ENCODE data around the gene PCDH9. TPM values are rescaled to one million over a fixed set of nuclear protein-coding genes. Genes with fewer than 3 reads are reported as not detected.

The PCDH9 gene
- total RNA-seq, 1 experiment from 2014 or later: 4.2 TPM

DNA sequence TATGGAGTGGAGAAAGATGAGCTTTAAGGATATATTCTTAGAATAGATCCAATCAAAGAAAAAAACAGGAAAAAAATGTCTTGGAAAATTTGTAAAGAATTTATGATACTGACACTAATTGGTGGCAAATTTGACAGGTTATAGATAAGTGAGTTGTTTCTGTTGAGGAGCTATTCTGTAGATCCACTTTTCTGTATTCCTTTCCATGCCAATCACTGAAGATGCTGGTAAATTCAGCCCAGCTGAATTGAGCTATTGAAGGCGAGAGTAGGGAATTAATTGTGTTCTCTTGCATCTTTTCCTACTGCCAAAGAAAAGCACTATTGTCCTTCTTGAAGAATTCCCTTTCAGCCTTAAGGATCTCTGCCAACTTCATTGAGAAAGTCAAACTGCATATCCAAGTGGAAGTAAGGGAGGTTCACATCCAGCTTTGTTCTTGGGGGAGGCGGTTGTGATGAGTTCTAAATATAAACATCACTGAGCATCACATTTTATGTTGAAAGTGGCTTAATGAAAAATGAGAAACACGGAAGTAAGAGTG is 113.1 kb downstream of the PCDH9 start:
- TF ChIP-seq, protein P1, sequence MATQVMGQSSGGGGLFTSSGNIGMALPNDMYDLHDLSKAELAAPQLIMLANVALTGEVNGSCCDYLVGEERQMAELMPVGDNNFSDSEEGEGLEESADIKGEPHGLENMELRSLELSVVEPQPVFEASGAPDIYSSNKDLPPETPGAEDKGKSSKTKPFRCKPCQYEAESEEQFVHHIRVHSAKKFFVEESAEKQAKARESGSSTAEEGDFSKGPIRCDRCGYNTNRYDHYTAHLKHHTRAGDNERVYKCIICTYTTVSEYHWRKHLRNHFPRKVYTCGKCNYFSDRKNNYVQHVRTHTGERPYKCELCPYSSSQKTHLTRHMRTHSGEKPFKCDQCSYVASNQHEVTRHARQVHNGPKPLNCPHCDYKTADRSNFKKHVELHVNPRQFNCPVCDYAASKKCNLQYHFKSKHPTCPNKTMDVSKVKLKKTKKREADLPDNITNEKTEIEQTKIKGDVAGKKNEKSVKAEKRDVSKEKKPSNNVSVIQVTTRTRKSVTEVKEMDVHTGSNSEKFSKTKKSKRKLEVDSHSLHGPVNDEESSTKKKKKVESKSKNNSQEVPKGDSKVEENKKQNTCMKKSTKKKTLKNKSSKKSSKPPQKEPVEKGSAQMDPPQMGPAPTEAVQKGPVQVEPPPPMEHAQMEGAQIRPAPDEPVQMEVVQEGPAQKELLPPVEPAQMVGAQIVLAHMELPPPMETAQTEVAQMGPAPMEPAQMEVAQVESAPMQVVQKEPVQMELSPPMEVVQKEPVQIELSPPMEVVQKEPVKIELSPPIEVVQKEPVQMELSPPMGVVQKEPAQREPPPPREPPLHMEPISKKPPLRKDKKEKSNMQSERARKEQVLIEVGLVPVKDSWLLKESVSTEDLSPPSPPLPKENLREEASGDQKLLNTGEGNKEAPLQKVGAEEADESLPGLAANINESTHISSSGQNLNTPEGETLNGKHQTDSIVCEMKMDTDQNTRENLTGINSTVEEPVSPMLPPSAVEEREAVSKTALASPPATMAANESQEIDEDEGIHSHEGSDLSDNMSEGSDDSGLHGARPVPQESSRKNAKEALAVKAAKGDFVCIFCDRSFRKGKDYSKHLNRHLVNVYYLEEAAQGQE (IDR thresholded peaks at IDR 0.05; ENCODE audit: insufficient read depth in 1 of 2, low read depth in 2 of 2, low read length in 1 of 2): no peak
- no peak for TF ChIP-seq SIN3A (IDR thresholded peaks at IDR 0.05; ENCODE audit: borderline replicate concordance, insufficient read depth, low read depth, low read length)
- no peak for TF ChIP-seq POLR2AphosphoS5 (IDR thresholded peaks at IDR 0.05; ENCODE audit: low read depth, low read length)
- TF ChIP-seq, protein P2, sequence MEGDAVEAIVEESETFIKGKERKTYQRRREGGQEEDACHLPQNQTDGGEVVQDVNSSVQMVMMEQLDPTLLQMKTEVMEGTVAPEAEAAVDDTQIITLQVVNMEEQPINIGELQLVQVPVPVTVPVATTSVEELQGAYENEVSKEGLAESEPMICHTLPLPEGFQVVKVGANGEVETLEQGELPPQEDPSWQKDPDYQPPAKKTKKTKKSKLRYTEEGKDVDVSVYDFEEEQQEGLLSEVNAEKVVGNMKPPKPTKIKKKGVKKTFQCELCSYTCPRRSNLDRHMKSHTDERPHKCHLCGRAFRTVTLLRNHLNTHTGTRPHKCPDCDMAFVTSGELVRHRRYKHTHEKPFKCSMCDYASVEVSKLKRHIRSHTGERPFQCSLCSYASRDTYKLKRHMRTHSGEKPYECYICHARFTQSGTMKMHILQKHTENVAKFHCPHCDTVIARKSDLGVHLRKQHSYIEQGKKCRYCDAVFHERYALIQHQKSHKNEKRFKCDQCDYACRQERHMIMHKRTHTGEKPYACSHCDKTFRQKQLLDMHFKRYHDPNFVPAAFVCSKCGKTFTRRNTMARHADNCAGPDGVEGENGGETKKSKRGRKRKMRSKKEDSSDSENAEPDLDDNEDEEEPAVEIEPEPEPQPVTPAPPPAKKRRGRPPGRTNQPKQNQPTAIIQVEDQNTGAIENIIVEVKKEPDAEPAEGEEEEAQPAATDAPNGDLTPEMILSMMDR (IDR thresholded peaks at IDR 0.05): no peak
- TF ChIP-seq TCF7L2 (IDR thresholded peaks at IDR 0.05; ENCODE audit: low read depth, low read length): no peak
- ATAC-seq: no peak
- no peak overlapping the region for H3K27ac ChIP-seq (ENCODE audit: low read length)
- H3K27me3 ChIP-seq (ENCODE audit: control insufficient read depth, insufficient read depth, low read length): no peaks in the 10 kb centered on the region
- in situ Hi-C loops (cut with HindIII; ENCODE audit: low pct_unique_long_range_greater_than_20kb, low sequenced_read_pairs): no loop called here
- no peaks in the 10 kb centered on the region for H3K36me3 ChIP-seq (ENCODE audit: control insufficient read depth, insufficient read depth, low read length)
- intact Hi-C loops (cut with micrococcal nuclease; ENCODE audit: unreplicated experiment): no loop called here
- no peak overlapping the region for H3K4me3 ChIP-seq (ENCODE audit: low read depth in 2 of 2, low read length in 2 of 2)
- no peaks in the 10 kb centered on the region for H3K4me1 ChIP-seq (ENCODE audit: control insufficient read depth, insufficient read depth, low read length)
- no peak for DNase-seq (ENCODE audit: low read depth, low spot score)
- BruUV-seq (replicated peaks): no TSS peak
- H3K9me3 ChIP-seq (ENCODE audit: control insufficient read depth, insufficient read depth, low read depth, low read length): no peaks in the 10 kb centered on the region
- CTCF ChIA-PET: no interaction called here
- POLR2A ChIA-PET: no interaction called here

DNA sequence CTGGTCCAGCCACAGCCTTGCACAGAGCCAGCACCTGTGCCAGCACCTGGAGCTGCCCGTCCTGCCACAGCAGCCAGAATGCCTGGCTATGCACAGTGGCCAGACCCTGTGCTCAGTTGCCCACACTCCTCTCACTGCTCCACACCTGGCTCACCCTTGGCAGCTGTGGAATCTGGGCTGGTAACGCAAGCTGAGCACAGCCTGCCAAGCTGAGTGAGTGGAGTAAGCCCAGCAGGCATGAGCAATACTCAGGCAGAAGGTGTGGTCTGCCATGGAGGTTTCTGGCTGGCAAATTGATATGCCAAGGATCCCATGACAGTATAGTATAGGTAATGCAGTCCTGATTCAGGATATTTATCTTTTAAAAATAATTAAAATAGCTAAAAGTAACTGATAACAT is 122.2 kb downstream of the PCDH9 start:
- intact Hi-C loops (cut with micrococcal nuclease; ENCODE audit: unreplicated experiment) (no loop called here), in situ Hi-C loops (cut with HindIII; ENCODE audit: low pct_unique_long_range_greater_than_20kb, low sequenced_read_pairs) (no loop called here)
- Histone ChIP-seq H3K4me3 (ENCODE audit: low read depth in 2 of 2, low read length in 2 of 2) (no peak overlapping the region), H3K9me3 (ENCODE audit: control insufficient read depth, insufficient read depth, low read depth, low read length) (no peaks in the 10 kb centered on the region), H3K27me3 (ENCODE audit: control insufficient read depth, insufficient read depth, low read length) (no peaks in the 10 kb centered on the region), H3K4me1 (ENCODE audit: control insufficient read depth, insufficient read depth, low read length) (no peaks in the 10 kb centered on the region), H3K27ac (ENCODE audit: low read length) (no peak overlapping the region), H3K36me3 (ENCODE audit: control insufficient read depth, insufficient read depth, low read length) (no peaks in the 10 kb centered on the region)
- ATAC-seq (no peak), DNase-seq (ENCODE audit: low read depth, low spot score) (no peak)
- TF ChIP-seq SIN3A (IDR thresholded peaks at IDR 0.05; ENCODE audit: borderline replicate concordance, insufficient read depth, low read depth, low read length) (no peak), POLR2AphosphoS5 (IDR thresholded peaks at IDR 0.05; ENCODE audit: low read depth, low read length) (no peak), TCF7L2 (IDR thresholded peaks at IDR 0.05; ENCODE audit: low read depth, low read length) (no peak)
- TF ChIP-seq, protein P2 (IDR thresholded peaks at IDR 0.05): no peak
- TF ChIP-seq, protein P1 (IDR thresholded peaks at IDR 0.05; ENCODE audit: insufficient read depth in 1 of 2, low read depth in 2 of 2, low read length in 1 of 2): no peak
- ChIA-PET CTCF (no interaction called here), POLR2A (no interaction called here)
- BruUV-seq (replicated peaks): no TSS peak
